Occipital lobe (tissue), 2 donors: ENCODE data around the gene UST. TPM values are rescaled to one million over a fixed set of nuclear protein-coding genes. Genes with fewer than 3 reads are reported as not detected.
"Not testable (repeated sequence)": the region's sequence is repeated elsewhere in the genome, so short reads cannot be mapped to it uniquely, and the experiment has no call there.

Source experiments
- DNase-seq: peaks from one replicate; lab custom pipeline; 2025; lab: John Stamatoyannopoulos, UW
- total RNA-seq: library from RNA; depleted of rRNA; stranded (reverse); fragments of >200 nt; gene quantifications from one replicate; pipeline ENCODE4 v1.2.3, GENCODE V29; 2014

Gene UST
- total RNA-seq, 1 donor from 2014 or later, result 48.5 TPM

DNA sequence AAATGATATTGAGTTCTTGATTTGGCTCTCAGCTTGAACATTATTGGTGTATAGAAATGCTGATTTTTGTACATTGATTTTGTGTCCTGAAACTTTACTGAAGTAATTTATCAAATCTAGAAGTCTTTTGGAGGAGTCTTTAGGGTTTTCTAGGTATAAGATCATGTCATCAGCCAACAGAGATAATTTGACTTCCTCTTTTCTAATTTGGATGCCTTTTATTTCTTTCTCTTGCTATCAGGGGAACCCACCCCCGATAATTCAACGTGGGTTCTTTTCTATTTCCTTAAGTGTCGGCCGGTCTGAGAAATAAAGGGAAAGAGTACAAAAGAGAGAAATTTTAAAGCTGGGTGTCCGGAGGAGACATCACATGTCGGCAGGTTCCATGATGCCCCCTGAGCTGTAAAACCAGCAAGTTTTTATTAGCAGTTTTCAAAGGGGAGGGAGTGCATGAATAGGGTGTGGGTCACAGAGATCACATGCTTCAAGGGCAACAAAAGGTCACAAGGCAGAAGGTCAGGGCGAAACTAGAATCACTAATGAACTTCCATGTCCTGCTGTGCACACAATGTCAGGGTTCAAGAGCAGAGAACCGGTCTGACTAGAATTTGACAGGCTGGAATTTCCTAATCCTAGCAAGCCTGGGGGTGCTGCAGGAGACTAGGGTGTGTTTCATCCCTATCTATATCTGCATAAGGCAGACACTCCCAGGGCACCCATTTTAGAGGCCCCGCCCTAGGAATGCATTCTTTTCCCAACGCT, 17.6 kb downstream of the UST start:
- not testable (repeated sequence) for DNase-seq

DNA sequence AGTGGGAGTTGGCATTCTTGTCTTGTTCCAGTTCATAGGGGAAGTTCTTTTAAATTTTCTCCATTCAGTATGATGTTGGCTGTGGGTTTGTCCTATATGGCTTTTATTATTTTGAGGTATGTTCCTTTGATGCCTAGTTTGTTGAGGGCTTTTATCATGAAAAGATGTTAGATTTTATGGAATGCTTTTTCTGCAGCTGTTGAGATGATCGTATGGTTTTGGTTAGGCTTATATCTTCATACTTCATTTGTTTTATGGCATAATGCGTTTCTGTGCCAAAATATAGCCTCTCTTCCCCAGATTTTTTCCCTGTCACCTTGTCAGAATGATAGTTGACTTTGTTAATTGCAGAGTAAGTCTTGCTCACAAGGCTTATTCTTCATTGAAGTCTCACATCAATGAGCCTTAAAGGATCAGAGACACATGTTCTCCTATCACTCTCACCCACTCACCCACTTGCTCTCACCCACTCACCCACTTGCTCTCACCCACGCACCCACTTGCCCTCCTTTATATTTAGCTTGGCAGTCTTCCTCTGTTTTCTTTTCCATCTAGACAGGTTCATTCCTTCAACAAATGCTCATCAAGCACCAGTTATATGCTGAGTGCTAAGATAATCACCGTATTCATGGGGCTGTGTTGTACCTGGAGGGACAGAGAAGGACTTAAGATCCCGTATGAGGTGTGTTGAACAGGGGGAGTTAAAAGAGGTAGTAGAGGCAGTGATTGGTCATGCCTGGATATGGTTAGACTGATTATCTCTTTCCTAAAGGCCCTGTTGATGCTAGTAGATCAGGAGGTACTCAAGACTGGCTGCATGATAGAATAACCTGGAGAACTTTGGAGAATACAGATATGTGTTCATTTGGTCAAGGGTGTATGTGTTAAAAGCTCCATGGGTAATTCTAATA, 19.3 kb downstream of the UST start:
- no peak for DNase-seq

DNA sequence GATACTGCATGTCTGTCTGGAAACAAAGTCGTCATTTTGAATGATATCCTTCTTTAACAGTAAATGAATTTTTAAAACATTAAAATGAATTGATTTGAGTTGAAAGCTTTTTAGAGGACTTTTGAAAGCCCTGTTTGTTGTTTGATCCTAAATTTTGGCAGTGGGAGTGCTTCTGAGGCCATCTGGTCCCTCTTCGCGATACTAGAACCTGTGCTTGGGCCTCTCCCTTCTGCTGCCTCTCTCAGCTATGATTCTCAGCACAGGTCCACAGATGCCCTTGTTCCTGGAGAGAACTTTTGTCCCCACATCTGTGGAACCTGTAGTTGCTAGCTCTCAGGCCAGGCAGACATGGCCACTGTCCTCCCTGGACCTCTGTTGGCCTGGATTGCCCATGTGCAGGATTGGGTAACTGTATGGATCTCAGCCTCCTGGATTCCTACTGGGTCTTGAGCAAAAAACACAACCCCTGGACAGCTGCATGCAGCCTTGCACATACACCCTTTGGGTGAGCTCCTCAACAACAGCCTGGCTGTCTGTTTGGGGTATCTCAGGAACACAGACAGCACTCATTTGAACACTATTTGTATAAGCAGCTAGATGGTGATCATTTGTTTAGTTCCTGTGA, 21.9 kb downstream of the UST start:
- no peak for DNase-seq

DNA sequence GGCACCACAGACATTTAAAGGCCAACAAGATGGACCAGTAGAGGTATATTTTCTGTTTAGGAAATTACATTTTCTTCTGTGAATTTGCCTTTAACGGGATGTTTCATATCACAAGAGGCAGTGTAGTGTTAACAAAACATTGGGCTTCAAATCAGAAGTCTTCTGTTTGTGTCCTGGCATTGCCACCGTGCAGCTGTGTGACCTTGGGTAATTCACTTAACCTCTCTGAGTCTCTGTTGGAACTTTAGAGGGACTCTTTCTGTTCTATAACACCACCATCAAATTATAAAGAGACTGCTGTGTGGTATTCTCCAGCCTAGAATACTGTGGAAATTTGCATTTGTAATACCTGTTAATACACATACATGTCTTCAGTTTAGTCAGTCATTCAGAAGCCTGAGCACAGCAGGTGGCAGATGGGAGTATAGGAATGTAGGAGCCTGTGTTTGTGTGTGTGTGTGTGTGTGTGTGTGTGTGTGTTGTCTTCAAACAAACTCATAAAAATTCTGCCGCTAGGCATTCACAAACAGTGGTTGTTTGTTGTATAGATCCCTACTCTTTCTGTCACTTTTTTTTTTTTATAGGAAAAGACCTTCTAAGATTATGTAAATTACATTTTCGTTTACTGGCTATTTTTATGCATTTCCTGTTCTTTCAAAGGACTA, 22.6 kb downstream of the UST start:
- no peak for DNase-seq

DNA sequence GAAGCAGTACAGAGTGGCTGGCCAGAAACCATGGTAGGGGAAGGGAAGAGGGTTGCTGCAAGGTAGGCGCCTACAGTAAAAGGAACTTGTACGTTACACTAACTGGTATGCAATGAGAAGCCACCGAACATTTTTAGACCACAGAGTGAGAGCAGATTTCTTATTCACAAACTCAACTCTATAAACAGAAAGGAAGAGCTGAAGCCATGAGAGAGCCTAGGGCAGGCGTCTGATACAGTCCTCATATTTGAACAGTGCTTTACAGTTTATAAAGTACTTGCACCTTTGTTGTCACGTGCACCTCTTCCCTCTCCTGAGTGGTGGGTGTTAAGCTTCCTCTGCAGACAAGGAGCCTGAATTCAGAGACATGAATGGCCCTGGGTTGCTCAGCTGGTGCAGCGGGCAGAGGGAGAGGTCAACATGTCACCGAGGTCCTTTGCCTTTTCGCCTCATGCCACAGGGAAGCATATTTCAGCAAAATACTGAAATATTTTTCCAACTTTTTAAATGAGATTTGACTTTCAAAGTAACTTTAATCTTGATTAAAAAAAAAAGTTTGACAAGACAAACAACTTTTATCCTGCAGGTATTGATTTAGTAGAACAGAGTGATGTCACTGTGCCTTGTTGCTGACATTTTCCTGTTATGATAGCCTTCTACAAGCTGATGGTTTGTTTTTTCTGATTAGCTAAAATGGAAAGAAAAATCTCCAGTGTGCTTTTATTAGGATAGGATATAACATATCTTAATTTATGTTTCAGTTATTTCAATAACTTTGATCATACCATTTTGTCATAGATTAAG, 23.8 kb downstream of the UST start:
- no peak for DNase-seq

DNA sequence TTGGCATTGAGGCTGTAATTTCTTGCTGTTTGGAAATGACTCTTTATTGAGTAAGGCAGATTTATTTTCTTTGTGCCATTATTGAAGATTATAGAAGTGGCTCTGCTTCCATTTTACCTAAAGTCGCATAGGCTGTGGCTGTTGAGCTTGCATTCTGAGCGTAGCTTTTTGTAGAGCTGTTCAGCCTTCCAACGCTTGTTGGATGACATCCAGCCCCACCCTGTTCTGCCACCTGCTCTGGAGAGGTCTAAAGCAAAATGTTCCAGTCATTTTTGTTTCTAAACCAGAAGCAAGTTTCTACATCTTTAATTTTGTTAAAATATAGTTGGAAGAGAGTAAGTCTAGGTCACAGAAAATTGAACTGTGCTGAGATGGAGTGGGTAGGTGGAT, 24.4 kb downstream of the UST start:
- no peak for DNase-seq

DNA sequence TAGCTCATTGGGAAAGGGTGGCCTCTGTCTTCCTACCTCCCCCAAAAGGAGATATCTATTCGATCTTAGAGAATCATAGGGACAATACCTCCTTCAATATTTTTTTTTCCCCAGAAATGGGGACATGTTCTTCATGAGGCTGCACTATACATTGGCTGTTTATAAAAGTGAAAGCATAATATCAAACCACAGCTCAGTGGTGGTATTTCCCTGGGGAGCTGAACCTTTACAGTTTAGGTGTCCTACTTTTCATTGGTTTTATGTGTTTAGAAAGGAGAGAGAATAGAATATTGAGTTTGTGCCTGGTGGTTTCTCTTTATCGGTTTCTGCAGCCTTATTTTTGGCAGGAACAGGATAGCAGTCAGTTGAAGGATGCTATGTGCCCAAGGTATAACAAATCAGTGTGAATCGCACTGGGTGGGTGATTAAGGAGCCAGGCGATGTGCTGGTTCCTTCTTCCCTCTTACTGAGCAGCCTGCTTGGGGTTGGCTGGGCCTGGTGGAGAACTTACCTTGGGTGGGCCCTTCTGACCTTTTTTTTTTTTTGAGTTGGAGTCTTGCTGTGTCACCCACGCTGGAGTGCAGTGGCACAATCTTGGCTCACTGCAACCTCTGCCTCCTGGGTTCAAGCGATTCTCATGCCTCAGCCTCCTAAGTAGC, 25.2 kb downstream of the UST start:
- DNase-seq, result no peak

DNA sequence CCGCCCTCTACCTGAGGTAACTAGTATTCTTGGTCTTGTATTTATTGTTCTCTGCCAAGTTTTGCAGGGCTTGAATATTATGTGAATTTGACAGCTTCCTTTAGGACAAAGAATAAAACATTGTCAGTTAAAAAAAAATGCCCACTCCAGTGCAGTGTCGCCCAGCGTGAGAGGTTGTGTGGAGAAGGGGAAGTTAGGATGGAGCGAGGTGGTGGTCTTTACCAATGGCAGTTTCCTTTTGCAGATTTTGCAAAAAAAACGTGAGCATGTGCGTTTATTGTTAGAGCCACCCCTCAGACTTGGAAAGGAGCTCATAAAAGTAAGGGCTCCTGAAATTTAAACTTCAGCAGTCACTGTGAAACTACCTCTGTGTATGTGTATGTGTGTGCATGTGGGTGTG, 28.3 kb downstream of the UST start:
- DNase-seq, result no peak

DNA sequence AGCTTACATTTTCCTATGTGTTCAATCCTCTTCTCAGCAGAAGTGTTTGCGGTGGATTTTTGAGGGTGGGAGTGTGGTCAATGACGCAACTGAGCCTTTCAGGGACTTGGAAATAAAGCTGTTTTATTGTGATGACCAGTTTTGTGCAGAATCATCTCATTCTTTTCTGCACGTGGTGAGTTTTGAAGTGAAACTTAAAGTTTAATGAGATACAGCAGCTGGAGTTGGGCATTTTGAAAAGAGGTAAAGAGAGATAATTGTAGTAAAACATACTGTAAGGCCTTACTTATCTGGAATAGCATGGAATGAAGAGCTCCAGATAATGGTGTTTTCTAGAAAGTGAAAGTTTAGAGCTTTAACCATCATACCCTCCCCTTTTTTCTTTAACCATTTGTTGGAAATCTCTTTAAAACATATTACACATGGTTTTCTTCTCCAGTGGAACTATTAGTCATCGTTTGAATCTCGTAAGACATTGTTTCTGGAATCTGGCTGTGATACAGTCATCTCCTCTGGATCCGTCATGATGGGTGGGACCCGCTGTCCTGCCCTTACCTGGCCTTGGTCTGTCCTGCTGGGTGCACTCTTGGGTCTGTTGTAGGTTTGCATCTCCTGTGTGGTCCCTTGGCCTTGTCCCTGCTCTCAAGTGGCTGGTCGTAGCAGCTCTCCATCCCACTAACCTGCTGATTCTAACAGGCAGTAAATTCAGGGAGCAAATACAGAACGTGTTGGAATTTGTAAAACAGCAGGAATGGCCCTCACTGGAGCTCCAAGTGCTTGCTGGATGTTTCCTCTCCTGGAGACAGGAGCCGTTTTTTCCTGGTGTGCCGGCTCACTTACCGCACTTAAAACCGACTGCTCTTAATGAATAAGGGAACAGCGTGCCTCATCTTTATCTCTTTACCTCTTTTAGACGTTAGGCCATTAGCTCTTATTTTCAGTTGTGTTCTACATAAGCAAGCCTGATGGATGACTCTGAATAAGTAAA, 29.8 kb downstream of the UST start:
- no peak for DNase-seq

DNA sequence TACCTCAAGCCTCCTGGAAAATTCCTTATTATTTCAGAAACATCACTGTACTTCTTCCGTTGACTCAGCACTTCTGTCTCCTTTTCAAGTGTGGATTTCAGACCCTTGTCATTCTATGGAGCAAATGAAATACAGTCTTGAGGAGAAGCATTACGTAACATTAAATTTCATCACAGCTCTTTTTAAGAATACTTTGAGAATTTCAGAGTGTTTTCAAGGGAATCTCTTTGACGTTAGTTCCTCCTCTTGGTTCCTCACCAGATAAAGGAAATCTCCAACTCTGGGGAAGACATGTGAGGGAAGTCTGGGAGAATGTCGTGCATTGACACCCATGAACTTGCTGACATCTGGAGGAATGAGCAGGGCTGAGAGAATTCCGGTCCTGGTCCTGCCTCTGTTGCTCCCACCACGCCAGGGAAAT, 32.3 kb downstream of the UST start:
- DNase-seq, result no peak

DNA sequence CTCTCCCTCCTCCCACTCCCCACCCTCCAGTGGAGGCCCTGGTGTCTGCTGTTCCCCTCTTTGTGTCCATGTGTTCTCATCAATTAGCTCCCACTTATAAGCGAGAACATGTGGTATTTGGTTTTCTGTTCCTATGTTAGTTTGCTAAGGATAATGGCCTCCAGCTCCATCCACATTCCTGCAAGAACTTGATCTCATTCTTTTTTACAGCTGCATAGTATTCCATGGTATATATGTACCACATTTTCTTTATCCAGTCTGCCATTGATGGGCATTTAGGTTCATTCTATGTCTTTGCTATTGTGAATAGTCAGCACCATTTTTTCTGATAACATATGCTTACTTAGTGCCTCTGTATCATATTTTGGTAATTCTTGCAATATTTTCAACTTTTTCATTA, 33.6 kb downstream of the UST start:
- not testable (repeated sequence) for DNase-seq

DNA sequence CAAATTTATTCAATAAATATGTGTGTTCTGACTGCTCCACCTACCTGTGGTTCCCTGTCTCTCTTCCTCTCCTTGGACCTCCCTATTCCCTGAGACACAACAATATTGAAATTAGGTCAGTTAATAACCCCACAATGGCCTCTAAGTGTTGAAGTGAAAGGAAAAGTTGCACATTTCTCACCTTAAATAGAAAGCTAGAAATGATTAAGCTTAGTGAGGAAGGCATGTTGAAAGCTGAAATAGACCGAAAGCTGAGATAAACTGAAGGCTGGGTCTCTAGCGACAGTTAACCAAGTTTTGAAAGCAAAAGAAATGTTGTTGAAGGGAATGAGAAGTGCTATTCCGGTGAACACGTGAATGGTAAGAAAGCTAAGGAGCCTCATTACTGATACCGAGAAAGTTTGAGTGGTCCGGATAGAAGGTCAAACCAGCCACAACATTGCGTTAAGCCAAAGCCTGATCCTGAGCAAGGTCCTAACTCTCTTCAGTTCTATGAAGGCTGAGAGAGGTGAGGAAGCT, 34.1 kb downstream of the UST start:
- no peak for DNase-seq

DNA sequence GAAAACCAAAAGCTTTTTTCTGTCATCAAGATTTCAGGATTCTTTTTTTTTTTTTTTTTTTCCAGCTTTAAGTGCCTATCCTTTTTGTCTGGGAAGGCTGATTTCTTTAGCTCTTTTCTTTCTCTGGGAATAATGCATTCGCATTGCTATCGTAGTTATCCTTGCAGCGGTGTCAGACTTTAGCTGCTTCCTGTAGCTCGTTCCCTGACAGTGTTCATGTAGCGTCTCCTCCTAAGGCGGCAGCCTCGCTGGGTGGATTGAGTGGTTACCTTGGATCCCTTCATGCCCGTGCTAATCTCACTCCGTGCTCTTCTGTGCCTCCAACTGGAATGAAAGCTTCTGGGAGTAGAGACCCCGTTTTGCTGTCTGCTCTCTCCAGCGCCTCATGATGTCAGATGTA, 43.1 kb downstream of the UST start:
- no peak for DNase-seq

DNA sequence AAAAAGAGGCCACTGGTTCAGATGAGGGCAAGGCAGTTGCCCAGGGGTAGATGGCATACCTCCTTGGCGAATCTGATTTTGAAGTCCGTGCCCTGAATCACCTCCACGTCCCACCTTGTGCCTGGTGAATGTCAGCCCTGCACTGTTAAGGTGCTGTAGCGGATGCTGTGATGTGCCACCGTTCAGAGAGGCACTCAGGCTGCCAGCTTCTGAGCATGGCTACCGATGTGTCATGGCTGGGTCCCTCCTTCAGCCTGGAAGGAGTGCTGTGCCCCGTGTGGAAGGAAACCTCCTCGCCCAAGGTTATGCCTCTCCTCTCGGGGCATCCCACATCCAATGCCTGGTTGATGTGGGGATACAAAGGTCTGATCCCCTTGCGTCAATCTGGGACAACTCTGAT, 43.6 kb downstream of the UST start:
- DNase-seq, result no peak

DNA sequence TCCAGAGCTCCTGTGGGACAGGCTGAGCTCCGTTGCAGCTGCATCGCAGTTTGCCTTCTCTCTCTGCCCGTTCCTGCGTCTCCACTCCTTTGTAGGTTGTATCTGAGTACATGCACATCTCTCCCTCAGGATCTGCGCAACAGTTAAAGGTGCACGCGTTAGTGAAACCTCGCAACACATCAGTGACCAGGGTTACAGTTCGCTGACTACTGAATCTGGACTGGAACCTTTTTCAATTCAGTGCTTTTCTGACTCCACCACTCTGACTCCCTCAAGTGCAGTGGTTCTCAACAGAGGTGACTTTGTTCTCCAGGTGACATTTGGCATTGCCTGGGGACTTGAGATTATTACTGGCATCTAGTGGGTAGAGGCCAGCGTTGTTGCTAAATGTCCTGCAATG, 44.0 kb downstream of the UST start:
- no peak for DNase-seq

DNA sequence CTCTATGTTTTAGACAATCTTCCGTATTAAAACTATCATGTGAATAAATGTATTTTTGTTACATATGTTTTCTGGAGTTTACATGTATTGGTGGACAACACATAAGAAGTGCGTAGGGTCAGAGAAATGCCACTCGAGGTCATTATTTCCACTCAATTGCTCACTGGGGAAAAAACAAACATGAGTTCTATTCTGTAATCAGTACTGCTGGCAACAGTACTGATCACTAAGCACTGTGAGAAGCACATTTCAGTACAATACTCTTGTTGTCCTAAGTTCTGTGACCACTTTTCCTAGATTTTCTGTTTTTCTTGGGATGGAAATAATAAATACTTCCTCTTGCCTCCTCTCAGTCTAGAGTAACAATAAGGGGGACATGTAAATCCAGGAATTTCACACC, 44.5 kb downstream of the UST start:
- no peak for DNase-seq

DNA sequence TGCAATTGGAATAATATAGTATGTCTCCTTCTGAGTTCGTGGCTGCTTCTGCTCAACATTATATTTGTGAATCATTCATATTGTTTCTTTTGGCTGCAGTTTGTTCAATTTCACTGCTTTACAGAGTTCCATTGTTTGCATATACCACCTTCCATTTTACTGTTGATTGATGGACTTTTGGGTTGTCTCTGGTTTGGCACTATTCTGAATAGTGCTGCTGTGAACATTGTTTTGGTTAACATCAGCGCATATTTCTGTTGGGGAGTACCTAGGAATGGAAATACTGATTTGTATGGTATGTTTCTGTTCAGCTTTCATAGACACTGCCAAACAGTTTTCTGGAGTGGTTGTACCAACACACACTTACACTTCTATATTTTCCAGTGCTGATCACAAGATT, 46.9 kb downstream of the UST start:
- no peak for DNase-seq

DNA sequence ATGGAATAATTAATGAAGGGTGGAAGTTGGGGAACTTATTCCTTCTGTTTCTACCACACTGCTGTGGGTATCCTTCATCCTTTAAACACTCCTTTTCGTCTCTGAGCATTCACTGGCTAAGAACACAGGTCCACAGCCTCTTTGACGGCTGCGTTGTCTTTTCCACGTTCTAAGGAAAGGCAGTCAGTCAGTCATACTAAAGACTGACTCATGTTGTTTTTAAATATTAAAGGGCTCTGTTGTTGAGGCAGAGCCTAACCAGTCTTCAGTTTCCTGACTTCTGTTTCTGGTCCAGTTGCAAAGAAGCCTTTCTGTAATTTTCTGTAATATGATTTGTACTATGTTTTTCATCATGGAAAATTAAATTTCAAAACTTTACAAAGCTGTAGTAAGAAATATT, 48.0 kb downstream of the UST start:
- DNase-seq, result no peak

DNA sequence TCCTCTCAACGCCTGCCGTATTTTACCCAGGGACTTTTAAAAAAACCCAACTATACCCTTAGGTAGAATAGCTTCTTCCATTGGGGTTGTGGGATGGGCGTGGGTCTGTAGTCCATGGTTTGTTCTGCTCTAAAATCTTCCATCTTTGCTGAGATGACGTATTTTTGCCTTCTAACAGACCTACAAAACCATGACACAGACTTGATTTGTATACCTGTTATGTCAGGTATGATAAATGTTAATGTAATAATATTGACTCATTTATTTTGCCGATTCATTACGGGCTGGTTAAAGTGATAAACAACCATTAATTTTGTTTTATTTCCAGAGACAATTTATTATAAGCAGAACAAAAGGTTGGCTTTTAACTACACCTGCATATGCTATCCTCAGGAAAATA, 48.7 kb downstream of the UST start:
- DNase-seq, result no peak
